ENCODE measurements around the gene LRRC49. TPM values are rescaled to one million over a fixed set of nuclear protein-coding genes. Genes with fewer than 3 reads are reported as not detected.

The LRRC49 gene
- total RNA-seq, 1 donor from 2014 or later = 11.5 TPM

Other genes with a start within 250 kb of the LRRC49 start
- gene UACA, start 129.3 kb upstream of the LRRC49 start, total RNA-seq = 251 TPM
- 40.7 TPM for gene LARP6, start 38.7 kb upstream of the LRRC49 start, total RNA-seq
- 3.4 TPM for gene THAP10, start 393 bp upstream of the LRRC49 start, total RNA-seq
- gene THSD4, start 222.6 kb downstream of the LRRC49 start, total RNA-seq = 21.1 TPM

Data from sciatic nerve (tissue), 1 donor.